Keratinocyte (primary cell): Measurements from ENCODE around the gene TIAM2. TPM values are rescaled to one million over a fixed set of nuclear protein-coding genes. Genes with fewer than 3 reads are reported as not detected.

ENCODE experiments used
- DNase-seq: peaks from one replicate; pipeline ENCODE4 v3.0.0-alpha.2; 2011; ENCODE audit warnings: low read depth, missing footprints, low spot score
- FAIRE-seq: peaks from 2 replicates; lab custom pipeline; 2011; peaks lifted over from hg19 to GRCh38; lab: Jason Lieb, UNC
- H2AFZ ChIP-seq: 2 replicates; pipeline ENCODE4 v1.6.0; 2012; ENCODE audit warnings: low read length, control low read depth, inconsistent platforms; ENCODE audit not compliant: control insufficient read depth
- H3K27ac ChIP-seq: 2 replicates; pipeline ENCODE4 v1.5.1; 2011; ENCODE audit warnings: low read length; ENCODE audit not compliant: control insufficient read depth, insufficient read depth
- H3K27me3 ChIP-seq: 3 replicates; pipeline ENCODE4 v1.6.0; 2011; ENCODE audit warnings: low read length; ENCODE audit not compliant: control insufficient read depth, insufficient read depth; ENCODE audit errors: extremely low read depth
- H3K36me3 ChIP-seq, 2 experiments: 2 replicates in 1 of 2; 3 replicates in 1 of 2; pipeline ENCODE4 v1.5.1; 2011; ENCODE audit warnings: low read length in 2 of 2, mild to moderate bottlenecking in 1 of 2; ENCODE audit not compliant: control insufficient read depth in 2 of 2, insufficient read depth in 2 of 2; ENCODE audit errors: extremely low read depth in 1 of 2
- H3K4me1 ChIP-seq: 3 replicates; pipeline ENCODE4 v1.5.1; 2011; ENCODE audit warnings: low read length; ENCODE audit not compliant: control insufficient read depth, insufficient read depth; ENCODE audit errors: extremely low read depth
- H3K4me2 ChIP-seq: 3 replicates; pipeline ENCODE4 v1.6.0; 2011; ENCODE audit warnings: low read depth, low read length; ENCODE audit not compliant: control insufficient read depth, insufficient read depth; ENCODE audit errors: extremely low read depth
- H3K4me3 ChIP-seq, 3 experiments: fragments of 200-600 bp in 1 of 3; sonication (generic) in 1 of 3; 2 replicates in 2 of 3; 3 replicates in 1 of 3; pipeline ENCODE4 v1.5.1; 2011 to 2016; ENCODE audit warnings: low read length in 3 of 3, mild to moderate bottlenecking in 3 of 3, control low read depth in 2 of 3, inconsistent platforms in 1 of 3, low read depth in 1 of 3, mixed read lengths in 1 of 3, mixed run types in 1 of 3, moderate library complexity in 1 of 3; ENCODE audit not compliant: control insufficient read depth in 2 of 3, insufficient read depth in 2 of 3; ENCODE audit errors: extremely low read depth in 1 of 3
- H3K79me2 ChIP-seq: 2 replicates; pipeline ENCODE4 v1.6.0; 2012; ENCODE audit warnings: low read length; ENCODE audit not compliant: control insufficient read depth, insufficient read depth
- H3K9ac ChIP-seq: 3 replicates; pipeline ENCODE4 v1.6.0; 2011; ENCODE audit warnings: low read length; ENCODE audit not compliant: control insufficient read depth, insufficient read depth; ENCODE audit errors: extremely low read depth
- H3K9me1 ChIP-seq: 3 replicates; pipeline ENCODE4 v1.6.0; 2011; ENCODE audit warnings: low read length; ENCODE audit not compliant: control insufficient read depth, insufficient read depth; ENCODE audit errors: extremely low read depth
- H3K9me3 ChIP-seq: 2 replicates; pipeline ENCODE4 v1.5.1; 2012; ENCODE audit warnings: low read depth, low read length; ENCODE audit not compliant: control insufficient read depth
- H4K20me1 ChIP-seq: 3 replicates; pipeline ENCODE4 v1.6.0; 2011; ENCODE audit warnings: low read length; ENCODE audit not compliant: control insufficient read depth, insufficient read depth; ENCODE audit errors: extremely low read depth
- EZH2 ChIP-seq: IDR thresholded peaks from one replicate; pipeline ENCODE4 v1.6.1; 2012; ENCODE audit warnings: inconsistent platforms, mild to moderate bottlenecking, low read length, moderate library complexity
- dilution Hi-C: fragments of 300-500 bp; cut with MboI; formaldehyde crosslinking; loops from one replicate; pipeline ENCODE4 v1.7.0; 2020; ENCODE audit warnings: low sequenced_read_pairs; ENCODE audit not compliant: extremely low pct_ligation_motif_present
- polyA plus RNA-seq, 5 experiments: library from polyadenylated mRNA; depleted of rRNA in 3 of 5; stranded (reverse) in 3 of 5; stranded (forward) in 1 of 5; unstranded in 1 of 5; fragments of >200 nt; gene quantifications; 1 replicate in 1 of 5; 2 replicates in 3 of 5; 3 replicates in 1 of 5; pipeline versions ENCODE4 v1.2.1 to v1.2.3, GENCODE V29; 2011 to 2012; ENCODE audit warnings: missing spikeins in 2 of 5, low read depth in 1 of 5, low replicate concordance in 1 of 5
- TF ChIP-seq, protein P1 (sequence below), 3 experiments: IDR thresholded peaks in 1 of 3; conservative IDR thresholded peaks in 1 of 3; optimal IDR thresholded peaks in 1 of 3; 2 replicates in 2 of 3; 3 replicates in 1 of 3; pipeline versions ENCODE3 to v1.5.1; 2011; ENCODE audit warnings: low read length in 3 of 3, mild to moderate bottlenecking in 3 of 3, moderate library complexity in 2 of 3, control low read depth in 1 of 3, inconsistent platforms in 1 of 3; ENCODE audit not compliant: insufficient read depth in 2 of 3; ENCODE audit errors: extremely low read depth in 1 of 3

Gene TIAM2
- polyA plus RNA-seq, 1 donor (not counting 4 experiments of a cell fraction or from before 2014, with no cell fraction given) = 4.0 TPM

DNA sequence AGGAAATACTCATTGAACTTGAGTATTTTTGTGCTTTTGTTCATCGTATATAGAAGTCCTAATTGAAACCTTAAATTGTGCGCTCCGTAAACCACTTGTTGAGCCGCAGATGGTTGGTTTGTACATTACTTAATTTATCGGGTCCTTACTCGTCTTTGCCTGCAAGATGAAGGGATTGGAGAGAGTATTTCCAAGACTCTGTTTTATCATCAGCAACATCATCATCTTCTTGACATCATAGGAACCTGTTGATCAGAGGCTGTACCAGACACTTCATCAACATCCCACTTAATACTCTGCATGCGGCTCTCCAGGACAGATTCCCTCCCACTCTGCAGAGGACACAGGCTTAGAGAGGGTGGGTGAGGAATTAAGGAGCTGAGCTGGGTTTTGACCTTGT is 28.6 kb downstream of the TIAM2 start:
- Histone ChIP-seq H3K27ac (no peak overlapping the region), H3K9me3 (no peaks in the 10 kb centered on the region), H2AFZ (no peak overlapping the region), H3K27me3 (no peaks in the 10 kb centered on the region), H3K4me3 (no peak overlapping the region), H3K4me1 (peaks cover 13% of the 10 kb centered on the region), H3K9ac (no peak overlapping the region), H3K9me1 (no peaks in the 10 kb centered on the region), H3K79me2 (no peaks in the 10 kb centered on the region), H3K36me3 (no peaks in the 10 kb centered on the region), H3K4me2 (no peak overlapping the region), H4K20me1 (no peaks in the 10 kb centered on the region)
- dilution Hi-C loops = no loop called here
- FAIRE-seq (no peak), DNase-seq (no peak)
- no peak for TF ChIP-seq EZH2
- TF ChIP-seq, protein P1, sequence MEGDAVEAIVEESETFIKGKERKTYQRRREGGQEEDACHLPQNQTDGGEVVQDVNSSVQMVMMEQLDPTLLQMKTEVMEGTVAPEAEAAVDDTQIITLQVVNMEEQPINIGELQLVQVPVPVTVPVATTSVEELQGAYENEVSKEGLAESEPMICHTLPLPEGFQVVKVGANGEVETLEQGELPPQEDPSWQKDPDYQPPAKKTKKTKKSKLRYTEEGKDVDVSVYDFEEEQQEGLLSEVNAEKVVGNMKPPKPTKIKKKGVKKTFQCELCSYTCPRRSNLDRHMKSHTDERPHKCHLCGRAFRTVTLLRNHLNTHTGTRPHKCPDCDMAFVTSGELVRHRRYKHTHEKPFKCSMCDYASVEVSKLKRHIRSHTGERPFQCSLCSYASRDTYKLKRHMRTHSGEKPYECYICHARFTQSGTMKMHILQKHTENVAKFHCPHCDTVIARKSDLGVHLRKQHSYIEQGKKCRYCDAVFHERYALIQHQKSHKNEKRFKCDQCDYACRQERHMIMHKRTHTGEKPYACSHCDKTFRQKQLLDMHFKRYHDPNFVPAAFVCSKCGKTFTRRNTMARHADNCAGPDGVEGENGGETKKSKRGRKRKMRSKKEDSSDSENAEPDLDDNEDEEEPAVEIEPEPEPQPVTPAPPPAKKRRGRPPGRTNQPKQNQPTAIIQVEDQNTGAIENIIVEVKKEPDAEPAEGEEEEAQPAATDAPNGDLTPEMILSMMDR (optimal IDR thresholded peaks at IDR 0.05 in 1 of 3, IDR thresholded peaks at IDR 0.05 in 1 of 3, conservative IDR thresholded peaks at IDR 0.05 in 1 of 3; ENCODE audit: extremely low read depth in 1 of 3, insufficient read depth in 2 of 3, low read length in 3 of 3) = no peak

DNA sequence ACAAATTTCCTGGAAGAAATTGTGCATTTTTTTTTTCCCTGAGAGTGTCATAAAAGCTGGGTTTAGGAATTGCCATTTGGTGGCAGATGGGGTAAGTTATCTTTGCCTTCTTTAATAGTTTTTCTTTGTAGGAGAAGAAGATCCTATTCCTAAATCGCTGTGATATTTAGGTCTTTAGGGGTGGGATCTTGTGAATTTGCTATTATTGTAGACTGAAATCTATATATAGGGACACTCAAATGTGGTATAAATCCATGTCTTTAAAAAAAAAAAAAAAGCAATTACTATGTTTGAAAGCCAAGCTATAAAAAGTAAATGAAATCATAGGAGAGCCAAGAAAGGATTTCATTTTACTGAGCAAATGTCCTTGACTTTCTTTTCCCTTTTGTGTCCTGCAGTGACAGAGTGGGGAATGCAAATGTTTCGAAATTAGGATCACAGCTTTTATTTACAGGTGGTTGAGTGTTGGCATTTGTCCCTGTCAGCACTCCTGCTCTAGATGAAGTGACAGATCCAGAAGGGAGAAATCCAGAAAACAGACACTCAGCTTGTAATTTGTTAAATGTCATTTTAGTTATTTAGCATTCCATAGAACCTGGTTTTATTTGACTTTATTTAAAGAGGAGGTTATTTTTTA is 29.4 kb downstream of the TIAM2 start:
- H3K4me2 ChIP-seq = no peak overlapping the region
- TF ChIP-seq, protein P1 (optimal IDR thresholded peaks at IDR 0.05 in 1 of 3, IDR thresholded peaks at IDR 0.05 in 1 of 3, conservative IDR thresholded peaks at IDR 0.05 in 1 of 3; ENCODE audit: extremely low read depth in 1 of 3, insufficient read depth in 2 of 3, low read length in 3 of 3) = no peak
- no peak for TF ChIP-seq EZH2
- no peaks in the 10 kb centered on the region for H3K79me2 ChIP-seq
- DNase-seq (no peak), FAIRE-seq (no peak)
- H3K27ac ChIP-seq = no peak overlapping the region
- no peaks in the 10 kb centered on the region for H3K27me3 ChIP-seq
- peaks cover 13% of the 10 kb centered on the region for H3K4me1 ChIP-seq
- no peaks in the 10 kb centered on the region for H3K9me3 ChIP-seq
- H3K9ac ChIP-seq = no peak overlapping the region
- no peak overlapping the region for H2AFZ ChIP-seq
- H4K20me1 ChIP-seq = no peaks in the 10 kb centered on the region
- dilution Hi-C loops = no loop called here
- no peaks in the 10 kb centered on the region for H3K9me1 ChIP-seq
- no peak overlapping the region for H3K4me3 ChIP-seq
- no peaks in the 10 kb centered on the region for H3K36me3 ChIP-seq
